Hematopoietic multipotent progenitor cell treated with erythropoietin and hydrocortisone succinate and interleukin-3 and kit ligand, for 17 days (in vitro differentiated cells): ENCODE measurements around the gene SUPV3L1.
"Not testable (repeated sequence)": the region's sequence is repeated elsewhere in the genome, so short reads cannot be mapped to it uniquely, and the experiment has no call there.

Experiments used
- DNase-seq: peaks from one replicate; pipeline ENCODE4 v3.0.0-alpha.2; 2015; ENCODE audit warnings: low spot score

SUPV3L1 gene

GRCh38 chr10:69232252-69232651 lies 52.2 kb downstream of the SUPV3L1 start:
- no peak for DNase-seq

DNA sequence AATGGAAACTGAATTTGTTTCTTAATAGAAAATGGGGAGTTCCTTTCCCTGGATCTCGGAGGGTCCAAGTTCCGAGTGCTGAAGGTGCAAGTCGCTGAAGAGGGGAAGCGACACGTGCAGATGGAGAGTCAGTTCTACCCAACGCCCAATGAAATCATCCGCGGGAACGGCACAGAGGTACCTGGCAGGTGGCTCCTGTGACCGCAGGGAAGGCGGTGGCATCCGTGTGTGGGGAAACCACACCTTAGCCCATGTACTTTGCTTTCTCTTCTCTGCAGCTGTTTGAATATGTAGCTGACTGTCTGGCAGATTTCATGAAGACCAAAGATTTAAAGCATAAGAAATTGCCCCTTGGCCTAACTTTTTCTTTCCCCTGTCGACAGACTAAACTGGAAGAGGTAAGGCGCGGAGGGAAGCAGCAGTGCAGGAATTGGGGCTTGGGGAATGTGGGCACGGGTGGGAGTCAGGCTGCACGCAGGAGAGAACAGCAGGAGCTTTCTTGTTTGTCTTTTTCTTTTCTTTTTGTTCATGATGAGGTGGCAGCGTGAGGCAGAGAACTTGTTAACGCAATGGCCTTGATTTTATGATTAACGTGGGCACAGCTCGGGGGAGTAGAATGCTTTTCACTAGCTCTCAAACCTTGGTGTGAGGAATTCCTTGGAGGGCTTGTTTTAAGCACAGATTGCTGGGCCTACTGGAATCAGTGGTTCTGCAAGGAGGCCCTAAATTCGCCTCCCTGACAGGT lies 52.9 kb downstream of the SUPV3L1 start:
- DNase-seq, result no peak

DNA sequence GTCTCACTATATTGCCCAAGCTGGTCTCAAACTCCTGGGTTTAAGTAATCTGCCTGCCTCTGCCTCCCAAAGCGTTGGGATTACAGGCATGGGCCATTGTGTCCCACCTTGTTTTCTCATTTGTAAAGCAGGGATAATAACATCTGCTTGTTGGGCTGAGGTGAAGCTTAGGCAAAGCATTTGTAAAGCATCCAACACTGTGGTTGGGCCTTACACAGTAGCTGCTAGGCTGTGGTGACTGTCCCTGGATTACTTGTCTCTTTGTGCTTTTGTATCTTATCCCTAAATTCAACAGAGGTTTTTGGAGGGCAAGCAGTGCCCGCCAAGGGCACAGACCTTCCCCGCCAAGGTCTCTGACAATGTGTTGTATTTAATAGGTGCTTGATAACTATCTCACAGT lies 54.4 kb downstream of the SUPV3L1 start:
- no peak for DNase-seq

DNA sequence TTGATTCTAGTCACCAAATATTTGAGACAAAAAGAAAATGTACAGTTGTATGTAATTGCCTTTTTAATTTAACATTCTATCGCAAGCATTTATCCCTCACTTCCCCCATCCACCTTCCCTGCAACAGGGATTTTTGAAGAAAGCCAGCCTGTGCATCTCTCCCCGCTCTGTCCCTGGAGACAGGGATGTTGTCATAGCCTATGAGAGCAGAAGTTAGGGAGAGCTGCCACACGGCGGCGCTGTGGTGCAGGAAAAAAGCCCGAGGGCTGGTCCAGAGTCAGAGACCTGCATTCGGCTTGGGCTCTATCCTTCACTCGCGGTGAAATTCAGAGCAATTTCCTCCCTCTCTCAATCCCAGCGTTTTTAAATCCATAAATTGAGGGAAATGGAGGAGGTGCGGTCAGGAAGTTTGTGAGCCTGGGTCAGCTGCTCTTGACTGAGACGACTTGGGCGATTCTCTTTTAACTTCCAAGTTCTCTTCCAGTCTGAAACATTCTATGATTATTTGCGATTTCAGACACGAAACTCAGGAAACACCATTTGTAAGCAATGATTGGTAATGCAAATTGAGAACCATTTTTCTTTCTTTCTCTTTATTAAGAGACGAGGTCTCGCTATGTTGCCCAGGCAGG lies 57.6 kb downstream of the SUPV3L1 start:
- DNase-seq, result peak; percentile 89

- DNase-seq, result no peak
These were observed 59.1 kb downstream of the SUPV3L1 start for GRCh38 chr10:69239136-69239535.

- no peak for DNase-seq
These were observed 59.9 kb downstream of the SUPV3L1 start for GRCh38 chr10:69239816-69240434.

- DNase-seq, result no peak
These were observed 60.4 kb downstream of the SUPV3L1 start for GRCh38 chr10:69240455-69240854.

GRCh38 chr10:69241575-69241974 lies 61.5 kb downstream of the SUPV3L1 start:
- DNase-seq, result no peak

DNA sequence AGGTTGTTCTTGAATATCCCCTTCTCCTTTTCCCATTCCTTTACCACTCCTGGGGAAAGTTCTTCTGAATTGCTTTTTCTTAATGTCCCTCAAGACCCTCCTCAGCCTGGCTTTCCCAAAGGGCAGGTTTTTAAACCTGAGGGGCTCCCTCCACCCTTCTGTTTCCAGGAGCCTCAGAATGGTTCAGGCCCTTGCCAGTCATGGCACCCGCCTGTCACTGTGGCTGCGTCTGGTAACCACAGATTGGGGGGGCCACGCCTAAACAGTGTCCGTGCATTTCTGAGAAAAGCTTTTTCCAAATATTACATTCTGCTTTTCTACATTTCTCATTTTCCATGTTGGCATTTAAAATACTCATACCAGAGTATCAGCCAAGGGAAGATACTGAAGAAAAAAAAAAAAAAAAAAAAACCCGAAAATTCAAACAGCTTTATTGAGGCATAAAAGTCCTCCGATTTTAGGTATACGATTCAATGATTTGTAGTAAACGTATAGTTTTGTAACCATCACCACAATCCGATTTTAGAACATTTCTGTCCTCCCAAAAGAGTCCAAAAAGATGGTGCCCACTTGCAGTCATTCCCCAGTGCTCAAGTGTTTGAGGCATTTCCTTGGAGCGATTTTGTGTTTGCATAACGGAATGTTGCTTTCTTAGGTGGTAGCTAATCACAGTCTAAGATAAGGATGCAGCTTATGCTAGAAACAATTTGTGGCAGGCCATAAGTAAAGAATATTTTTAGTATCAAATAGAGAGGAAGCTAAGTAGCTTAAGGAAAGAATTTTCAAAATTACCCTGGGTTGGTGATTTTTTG lies 62.2 kb downstream of the SUPV3L1 start:
- DNase-seq, result peak; percentile 76

GRCh38 chr10:69242852-69243212 lies 62.8 kb downstream of the SUPV3L1 start:
- DNase-seq, result peak; percentile 19

DNA sequence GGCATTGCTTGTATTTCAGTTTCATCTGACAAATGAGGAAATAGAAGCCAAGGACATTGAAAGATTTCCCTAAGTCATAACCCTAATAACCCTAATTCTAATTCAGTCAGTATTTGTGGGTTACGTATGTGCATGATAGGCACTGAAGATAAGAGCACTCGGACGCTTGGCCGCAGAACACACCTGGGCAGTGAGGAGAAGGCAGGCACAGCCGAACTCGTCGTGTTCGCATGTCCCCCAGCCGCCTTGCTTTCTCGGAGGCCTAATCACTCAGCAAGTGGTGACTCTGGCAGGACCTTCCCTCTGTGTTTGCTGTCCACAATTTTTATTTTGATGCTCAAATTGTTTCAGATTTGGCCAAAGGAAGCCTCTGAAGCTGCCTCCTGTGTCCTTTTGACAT lies 63.8 kb downstream of the SUPV3L1 start:
- no peak for DNase-seq

- DNase-seq, result no peak
These were observed 66.0 kb downstream of the SUPV3L1 start for GRCh38 chr10:69246036-69246435.

GRCh38 chr10:69246581-69247312 lies 66.7 kb downstream of the SUPV3L1 start:
- DNase-seq, result no peak

- DNase-seq, result no peak
These were observed 67.3 kb downstream of the SUPV3L1 start for GRCh38 chr10:69247313-69247710.

GRCh38 chr10:69248117-69248730 lies 68.2 kb downstream of the SUPV3L1 start:
- no peak for DNase-seq

GRCh38 chr10:69250041-69250440 lies 70.0 kb downstream of the SUPV3L1 start:
- DNase-seq, result no peak

GRCh38 chr10:69251417-69251816 lies 71.4 kb downstream of the SUPV3L1 start:
- not testable (repeated sequence) for DNase-seq

DNA sequence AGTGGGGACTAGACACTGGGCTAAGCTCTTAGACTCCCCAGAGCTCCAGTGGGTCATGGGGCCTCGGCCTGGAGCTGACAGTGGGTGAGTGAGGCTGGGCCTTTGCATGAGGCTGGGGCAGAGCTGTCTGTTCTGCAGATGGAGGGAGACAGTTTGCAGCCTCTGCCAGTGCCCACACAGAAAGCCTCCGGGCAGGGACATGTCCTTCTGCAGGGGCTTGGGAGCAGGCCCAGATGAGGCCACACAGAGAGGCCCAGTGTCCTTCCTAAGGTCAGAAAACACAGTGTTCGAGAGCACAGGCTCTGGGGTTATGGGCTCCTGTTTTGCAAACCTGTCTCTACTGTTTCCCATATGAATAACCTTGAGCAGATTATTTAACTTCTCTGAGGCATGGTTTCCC lies 73.1 kb downstream of the SUPV3L1 start:
- DNase-seq, result no peak

- no peak for DNase-seq
These were observed 74.8 kb downstream of the SUPV3L1 start for GRCh38 chr10:69254877-69255276.
